K562 (cell line): Measurements from ENCODE around the gene STT3B.
A peak's percentile ranks its signal among the peaks of the same experiment; 100 is the strongest.

Experiments
- EP300 ChIP-seq: IDR thresholded peaks from 2 replicates; pipeline ENCODE4 v1.6.1; 2012; ENCODE audit warnings: low read length, improper control_type of control experiment
- EZH2 ChIP-seq: IDR thresholded peaks from 2 replicates; pipeline ENCODE4 v1.6.1; 2012; ENCODE audit warnings: low read depth, mild to moderate bottlenecking, inconsistent platforms, low read length, borderline replicate concordance
- FOS ChIP-seq: IDR thresholded peaks from 3 replicates; pipeline ENCODE4 v1.6.1; 2011; ENCODE audit not compliant: insufficient read length; ENCODE audit errors: extremely low read depth
- HMGXB4 ChIP-seq: sonication (generic); formaldehyde crosslinking; IDR thresholded peaks from 2 replicates; pipeline ENCODE4 v1.8.1; 2023; ENCODE audit warnings: mild to moderate bottlenecking, missing genetic modification reagents
- HNRNPUL1 ChIP-seq: fragments of 200-400 bp; formaldehyde crosslinking; IDR thresholded peaks from 2 replicates; pipeline ENCODE4 v1.6.1; 2017; ENCODE audit warnings: low read length
- PRMT5 ChIP-seq: sonication (generic); formaldehyde crosslinking; IDR thresholded peaks from 2 replicates; pipeline ENCODE4 v1.5.0; 2020; ENCODE audit warnings: missing genetic modification reagents
- ZNF274 ChIP-seq: IDR thresholded peaks from 2 replicates; pipeline ENCODE4 v1.6.1; 2011; ENCODE audit warnings: low read depth, mild to moderate bottlenecking, low read length, moderate library complexity, borderline replicate concordance
- TF ChIP-seq, protein P1 (sequence below): fragments of 450-650 bp; IDR thresholded peaks from 2 replicates; pipeline ENCODE4 v1.6.1; 2016; ENCODE audit warnings: borderline replicate concordance
- TF ChIP-seq, protein P2 (sequence below), 3 experiments: IDR thresholded peaks in 2 of 3; conservative IDR thresholded peaks in 1 of 3; 2 replicates each; pipeline ENCODE4 v1.5.1; 2011 to 2012; ENCODE audit warnings: low read length in 3 of 3, mild to moderate bottlenecking in 3 of 3, control low read depth in 2 of 3, improper control_type of control experiment in 1 of 3, inconsistent platforms in 1 of 3, low read depth in 1 of 3, mixed read lengths in 1 of 3, moderate library complexity in 1 of 3; ENCODE audit not compliant: insufficient read depth in 2 of 3

GRCh38 chr3:31531452-31531991 lies 1.2 kb upstream of the STT3B start:
- TF ChIP-seq, protein P1, sequence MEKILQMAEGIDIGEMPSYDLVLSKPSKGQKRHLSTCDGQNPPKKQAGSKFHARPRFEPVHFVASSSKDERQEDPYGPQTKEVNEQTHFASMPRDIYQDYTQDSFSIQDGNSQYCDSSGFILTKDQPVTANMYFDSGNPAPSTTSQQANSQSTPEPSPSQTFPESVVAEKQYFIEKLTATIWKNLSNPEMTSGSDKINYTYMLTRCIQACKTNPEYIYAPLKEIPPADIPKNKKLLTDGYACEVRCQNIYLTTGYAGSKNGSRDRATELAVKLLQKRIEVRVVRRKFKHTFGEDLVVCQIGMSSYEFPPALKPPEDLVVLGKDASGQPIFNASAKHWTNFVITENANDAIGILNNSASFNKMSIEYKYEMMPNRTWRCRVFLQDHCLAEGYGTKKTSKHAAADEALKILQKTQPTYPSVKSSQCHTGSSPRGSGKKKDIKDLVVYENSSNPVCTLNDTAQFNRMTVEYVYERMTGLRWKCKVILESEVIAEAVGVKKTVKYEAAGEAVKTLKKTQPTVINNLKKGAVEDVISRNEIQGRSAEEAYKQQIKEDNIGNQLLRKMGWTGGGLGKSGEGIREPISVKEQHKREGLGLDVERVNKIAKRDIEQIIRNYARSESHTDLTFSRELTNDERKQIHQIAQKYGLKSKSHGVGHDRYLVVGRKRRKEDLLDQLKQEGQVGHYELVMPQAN, result peak; percentile 80; the same call in 1 of the 2 replicates
- TF ChIP-seq EZH2, result no peak
- TF ChIP-seq EP300, result no peak
- no peak for TF ChIP-seq FOS
- no peak for TF ChIP-seq HNRNPUL1
- TF ChIP-seq HMGXB4, result no peak
- TF ChIP-seq PRMT5 (CRISPR knock-in tag), result no peak
- TF ChIP-seq, protein P2, sequence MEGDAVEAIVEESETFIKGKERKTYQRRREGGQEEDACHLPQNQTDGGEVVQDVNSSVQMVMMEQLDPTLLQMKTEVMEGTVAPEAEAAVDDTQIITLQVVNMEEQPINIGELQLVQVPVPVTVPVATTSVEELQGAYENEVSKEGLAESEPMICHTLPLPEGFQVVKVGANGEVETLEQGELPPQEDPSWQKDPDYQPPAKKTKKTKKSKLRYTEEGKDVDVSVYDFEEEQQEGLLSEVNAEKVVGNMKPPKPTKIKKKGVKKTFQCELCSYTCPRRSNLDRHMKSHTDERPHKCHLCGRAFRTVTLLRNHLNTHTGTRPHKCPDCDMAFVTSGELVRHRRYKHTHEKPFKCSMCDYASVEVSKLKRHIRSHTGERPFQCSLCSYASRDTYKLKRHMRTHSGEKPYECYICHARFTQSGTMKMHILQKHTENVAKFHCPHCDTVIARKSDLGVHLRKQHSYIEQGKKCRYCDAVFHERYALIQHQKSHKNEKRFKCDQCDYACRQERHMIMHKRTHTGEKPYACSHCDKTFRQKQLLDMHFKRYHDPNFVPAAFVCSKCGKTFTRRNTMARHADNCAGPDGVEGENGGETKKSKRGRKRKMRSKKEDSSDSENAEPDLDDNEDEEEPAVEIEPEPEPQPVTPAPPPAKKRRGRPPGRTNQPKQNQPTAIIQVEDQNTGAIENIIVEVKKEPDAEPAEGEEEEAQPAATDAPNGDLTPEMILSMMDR (IDR thresholded peaks at IDR 0.05 in 2 of 3, conservative IDR thresholded peaks at IDR 0.05 in 1 of 3; ENCODE audit: insufficient read depth in 2 of 3, low read depth in 1 of 3, low read length in 3 of 3), result peak in 2 of 3 experiments; percentile 35 to 42; a peak in 3 of 6 replicates
- no peak for TF ChIP-seq ZNF274
